Mononuclear cell (primary cell): ENCODE results near the gene XG. TPM values are rescaled to one million over a fixed set of nuclear protein-coding genes. Genes with fewer than 3 reads are reported as not detected.
"Not testable (repeated sequence)": the region's sequence is repeated elsewhere in the genome, so short reads cannot be mapped to it uniquely, and the experiment has no call there.

Experiments
- H3K27me3 ChIP-seq: 2 replicates; pipeline ENCODE4 v1.6.0; 2011; ENCODE audit warnings: low read length, control low read depth; ENCODE audit not compliant: insufficient read depth
- H3K4me1 ChIP-seq: 2 replicates; pipeline ENCODE4 v1.5.1; 2011; ENCODE audit warnings: mild to moderate bottlenecking, low read length, control low read depth; ENCODE audit not compliant: insufficient read depth
- H3K4me3 ChIP-seq: 2 replicates; pipeline ENCODE4 v1.5.1; 2011; ENCODE audit warnings: mild to moderate bottlenecking, low read length, moderate library complexity
- H3K9me3 ChIP-seq: 2 replicates; pipeline ENCODE4 v1.5.1; 2011; ENCODE audit warnings: low read depth, mild to moderate bottlenecking, control low read depth, low read length
- total RNA-seq: library from RNA; depleted of rRNA; stranded (reverse); fragments of >200 nt; gene quantifications from one replicate; pipeline ENCODE4 v1.2.3, GENCODE V29; 2012

Gene XG
- total RNA-seq, 1 donor: 0.10 TPM

GRCh38 chrX:2756548-2756947, 4.7 kb downstream of the XG start:
- H3K4me1 ChIP-seq: no peaks in the 10 kb centered on the region
- H3K27me3 ChIP-seq: no peaks in the 10 kb centered on the region
- H3K4me3 ChIP-seq: no peak overlapping the region
- H3K9me3 ChIP-seq: no peaks in the 10 kb centered on the region

GRCh38 chrX:2761246-2761645, 9.4 kb downstream of the XG start:
- H3K27me3 ChIP-seq: no peaks in the 10 kb centered on the region
- H3K9me3 ChIP-seq: no peaks in the 10 kb centered on the region
- no peak overlapping the region for H3K4me3 ChIP-seq
- H3K4me1 ChIP-seq: no peaks in the 10 kb centered on the region

GRCh38 chrX:2762671-2763070, 10.8 kb downstream of the XG start:
- H3K9me3 ChIP-seq, H3K27me3 ChIP-seq, H3K4me3 ChIP-seq, H3K4me1 ChIP-seq: not testable (repeated sequence)

GRCh38 chrX:2764766-2765548, 13.1 kb downstream of the XG start:
- H3K9me3 ChIP-seq, H3K27me3 ChIP-seq, H3K4me1 ChIP-seq, H3K4me3 ChIP-seq: not testable (repeated sequence)

GRCh38 chrX:2765549-2765830, 13.7 kb downstream of the XG start:
- H3K27me3 ChIP-seq: no peaks in the 10 kb centered on the region
- peaks cover 9% of the 10 kb centered on the region for H3K4me1 ChIP-seq
- no peaks in the 10 kb centered on the region for H3K9me3 ChIP-seq
- H3K4me3 ChIP-seq: no peak overlapping the region

GRCh38 chrX:2766906-2767305, 15.1 kb downstream of the XG start:
- Histone ChIP-seq H3K27me3 (no peaks in the 10 kb centered on the region), H3K4me1 (peaks cover 9% of the 10 kb centered on the region), H3K9me3 (no peaks in the 10 kb centered on the region), H3K4me3 (no peak overlapping the region)

GRCh38 chrX:2767631-2768455, 16.0 kb downstream of the XG start:
- no peaks in the 10 kb centered on the region for H3K27me3 ChIP-seq
- H3K9me3 ChIP-seq: no peaks in the 10 kb centered on the region
- no peak overlapping the region for H3K4me3 ChIP-seq
- peaks cover 9% of the 10 kb centered on the region for H3K4me1 ChIP-seq

- no peaks in the 10 kb centered on the region for H3K27me3 ChIP-seq
- no peaks in the 10 kb centered on the region for H3K9me3 ChIP-seq
- H3K4me3 ChIP-seq: no peak overlapping the region
- peaks cover 9% of the 10 kb centered on the region for H3K4me1 ChIP-seq
These were observed 17.8 kb downstream of the XG start for GRCh38 chrX:2769615-2770014.

- H3K9me3 ChIP-seq, H3K27me3 ChIP-seq, H3K4me1 ChIP-seq, H3K4me3 ChIP-seq: not testable (repeated sequence)
These were observed 21.6 kb downstream of the XG start for GRCh38 chrX:2773166-2774055.

GRCh38 chrX:2774057-2774456, 22.2 kb downstream of the XG start:
- Histone ChIP-seq H3K4me1 (no peaks in the 10 kb centered on the region), H3K4me3 (no peak overlapping the region), H3K27me3 (no peaks in the 10 kb centered on the region)

GRCh38 chrX:2774776-2775175, 22.9 kb downstream of the XG start:
- Histone ChIP-seq H3K4me3 (no peak overlapping the region), H3K9me3 (no peaks in the 10 kb centered on the region), H3K4me1 (no peaks in the 10 kb centered on the region), H3K27me3 (no peaks in the 10 kb centered on the region)

More at GRCh38 chrX:2774057-2774456, 22.2 kb downstream of the XG start:
- no peaks in the 10 kb centered on the region for H3K9me3 ChIP-seq

GRCh38 chrX:2780472-2781225, 28.8 kb downstream of the XG start:
- not testable (repeated sequence) for H3K27me3 ChIP-seq, H3K4me1 ChIP-seq, H3K4me3 ChIP-seq, H3K9me3 ChIP-seq

- Histone ChIP-seq H3K9me3 (no peaks in the 10 kb centered on the region), H3K4me3 (no peak overlapping the region)
These were observed 29.4 kb downstream of the XG start for GRCh38 chrX:2781226-2781571.

GRCh38 chrX:2781698-2782097, 29.9 kb downstream of the XG start:
- no peaks in the 10 kb centered on the region for H3K27me3 ChIP-seq
- H3K4me1 ChIP-seq: no peaks in the 10 kb centered on the region
- no peaks in the 10 kb centered on the region for H3K9me3 ChIP-seq
- H3K4me3 ChIP-seq: no peak overlapping the region

More at GRCh38 chrX:2781226-2781571, 29.4 kb downstream of the XG start:
- H3K4me1 ChIP-seq: no peaks in the 10 kb centered on the region
- no peaks in the 10 kb centered on the region for H3K27me3 ChIP-seq

GRCh38 chrX:2782171-2782570, 30.3 kb downstream of the XG start:
- Histone ChIP-seq H3K27me3 (no peaks in the 10 kb centered on the region), H3K4me1 (no peaks in the 10 kb centered on the region), H3K9me3 (no peaks in the 10 kb centered on the region), H3K4me3 (no peak overlapping the region)
